Endometrial microvascular endothelial cells (primary cell): ENCODE data around the gene SS18L1. TPM values are rescaled to one million over a fixed set of nuclear protein-coding genes. Genes with fewer than 3 reads are reported as not detected.

Experiments used
- in situ Hi-C: cut with HindIII; loops from 2 replicates; pipeline ENCODE4 v1.10.0; 2017; ENCODE audit warnings: low sequenced_read_pairs, low pct_unique_long_range_greater_than_20kb; ENCODE audit errors: inconsistent ontology term
- total RNA-seq: library from RNA; depleted of rRNA; stranded (reverse); fragments of >200 nt; gene quantifications from one replicate; pipeline ENCODE4 v1.2.3, GENCODE V29; 2015; ENCODE audit errors: inconsistent ontology term

The SS18L1 gene
- total RNA-seq, 1 donor from 2014 or later: 3.1 TPM

DNA sequence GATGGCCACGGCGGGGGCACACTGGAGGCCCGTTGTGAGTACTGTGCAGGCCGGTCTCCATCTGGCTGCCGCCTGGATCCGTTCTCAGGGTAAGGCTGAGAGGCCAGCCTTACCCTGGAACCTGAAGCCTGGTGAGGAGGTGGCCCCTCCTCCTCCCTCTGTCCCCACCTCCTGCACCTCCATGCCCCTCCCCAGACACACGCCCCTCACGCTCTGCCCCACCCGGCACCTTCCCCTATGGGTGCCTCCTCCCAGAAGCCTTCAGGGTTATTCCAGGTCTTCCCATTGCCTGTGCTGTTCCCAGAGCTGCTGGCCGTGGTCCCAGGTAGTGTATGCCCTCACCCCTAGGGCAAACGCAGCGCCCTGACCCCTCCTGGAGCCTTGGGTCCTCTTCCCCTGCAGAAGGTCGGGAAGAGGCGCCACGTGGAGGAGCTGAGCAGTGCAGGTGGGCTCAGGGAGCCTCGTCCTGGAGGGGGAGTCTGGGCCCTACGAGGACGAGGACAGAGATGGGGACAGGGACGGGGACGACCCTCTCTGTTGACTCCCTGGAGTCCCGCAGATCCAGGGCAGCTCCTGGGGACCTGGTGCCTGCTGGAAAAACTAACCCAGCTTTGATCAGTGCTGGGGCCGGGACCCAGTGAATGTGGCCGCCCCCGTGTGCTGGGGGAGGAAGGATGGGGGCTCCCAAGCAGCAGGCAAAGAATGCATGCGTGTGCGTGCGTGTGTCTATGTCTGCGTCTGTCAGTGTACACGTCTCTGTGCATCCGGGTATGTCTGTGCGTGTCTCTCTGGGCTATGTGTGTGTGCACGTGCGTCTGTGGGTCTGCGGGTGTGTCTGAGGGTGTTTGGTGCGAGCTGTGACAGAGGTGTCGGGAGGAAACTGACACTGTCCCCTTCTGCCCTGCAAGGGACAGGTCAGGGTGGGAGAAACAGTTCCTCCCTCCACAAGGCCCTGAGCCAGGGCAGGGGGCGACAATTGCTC, 84.7 kb downstream of the SS18L1 start:
- in situ Hi-C loops: no loop called here

- in situ Hi-C loops: no loop called here
Observed at GRCh38 chr20:62228982-62229545, 85.5 kb downstream of the SS18L1 start.

GRCh38 chr20:62229667-62230066, 86.1 kb downstream of the SS18L1 start:
- in situ Hi-C loops: no loop called here

- in situ Hi-C loops: no loop called here
Observed at GRCh38 chr20:62230276-62230675, 86.7 kb downstream of the SS18L1 start.

GRCh38 chr20:62230696-62231095, 87.1 kb downstream of the SS18L1 start:
- in situ Hi-C loops: no loop called here

- in situ Hi-C loops: no loop called here
Observed at GRCh38 chr20:62231292-62231691, 87.7 kb downstream of the SS18L1 start.

Other genes starting within 250 kb of the SS18L1 start
- gene TAF4, start 77.9 kb upstream of the SS18L1 start, total RNA-seq: 2.6 TPM
- gene LSM14B, start 21.3 kb upstream of the SS18L1 start, total RNA-seq: 21.2 TPM
- 414 TPM for gene PSMA7, start 375 bp upstream of the SS18L1 start, total RNA-seq
- gene MTG2, start 39.3 kb downstream of the SS18L1 start, total RNA-seq: 8.4 TPM
- not detected for gene HRH3, start 76.5 kb downstream of the SS18L1 start, total RNA-seq
- 15.6 TPM for gene OSBPL2, start 94.8 kb downstream of the SS18L1 start, total RNA-seq
- gene ADRM1, start 159.2 kb downstream of the SS18L1 start, total RNA-seq: 309 TPM
- gene LAMA5, start 223.5 kb downstream of the SS18L1 start, total RNA-seq: 132 TPM
- 2,359 TPM for gene RPS21, start 243.3 kb downstream of the SS18L1 start, total RNA-seq